Stimulated activated CD4-positive, alpha-beta T cell treated with anti-CD3 and anti-CD28 coated beads, Interleukin-1b, Interleukin-23, amount 100 ng/mL, for 24 hours (primary cell): ENCODE data around the gene FASLG.

Experiments used
- DNase-seq, 4 experiments: peaks; one replicate each; pipeline ENCODE4 v3.0.0-alpha.2; 2020; ENCODE audit warnings: low read depth in 4 of 4, low spot score in 1 of 4

Gene FASLG

GRCh38 chr1:172642970-172643369 lies 15.9 kb upstream of the FASLG start:
- no peak for DNase-seq

- no peak for DNase-seq
Observed at GRCh38 chr1:172646653-172647052, 12.2 kb upstream of the FASLG start.

GRCh38 chr1:172647110-172647564 lies 11.8 kb upstream of the FASLG start:
- no peak for DNase-seq

- DNase-seq: no peak
Observed at GRCh38 chr1:172647987-172648386, 10.9 kb upstream of the FASLG start.

- no peak for DNase-seq
Observed at GRCh38 chr1:172650474-172651193, 8.3 kb upstream of the FASLG start.

- no peak for DNase-seq
Observed at GRCh38 chr1:172653015-172653709, 5.7 kb upstream of the FASLG start.

GRCh38 chr1:172654535-172654934 lies 4.4 kb upstream of the FASLG start:
- DNase-seq: no peak

GRCh38 chr1:172656576-172656975 lies 2.3 kb upstream of the FASLG start:
- DNase-seq: no peak

GRCh38 chr1:172657586-172657985 lies 1.3 kb upstream of the FASLG start:
- no peak for DNase-seq

- DNase-seq: no peak
Observed at GRCh38 chr1:172661107-172661506, 2.2 kb downstream of the FASLG start.

- peak; percentile 62 to 86 (median 76) for DNase-seq
Observed at GRCh38 chr1:172662464-172663109, 3.7 kb downstream of the FASLG start.

GRCh38 chr1:172663732-172664131 lies 4.8 kb downstream of the FASLG start:
- no peak for DNase-seq

GRCh38 chr1:172668097-172668496 lies 9.2 kb downstream of the FASLG start:
- DNase-seq: no peak

GRCh38 chr1:172669011-172669410 lies 10.1 kb downstream of the FASLG start:
- no peak for DNase-seq

GRCh38 chr1:172670316-172670715 lies 11.4 kb downstream of the FASLG start:
- DNase-seq: no peak

GRCh38 chr1:172670791-172671190 lies 11.9 kb downstream of the FASLG start:
- DNase-seq: no peak

GRCh38 chr1:172671591-172671990 lies 12.7 kb downstream of the FASLG start:
- no peak for DNase-seq

- DNase-seq: no peak
Observed at GRCh38 chr1:172672720-172673119, 13.8 kb downstream of the FASLG start.

- no peak for DNase-seq
Observed at GRCh38 chr1:172673761-172674160, 14.9 kb downstream of the FASLG start.

- no peak for DNase-seq
Observed at GRCh38 chr1:172674831-172675613, 16.1 kb downstream of the FASLG start.

GRCh38 chr1:172679000-172679772 lies 20.3 kb downstream of the FASLG start:
- DNase-seq: no peak
